GM21360 (cell line): Measurements from ENCODE around the gene GRID1.

Experiments
- ATAC-seq: cut with Tn5 transposase; IDR thresholded peaks from one replicate; pipeline ENCODE4 v1.9.1; 2021; ENCODE audit warnings: mild to moderate bottlenecking, moderate library complexity; ENCODE audit not compliant: unreplicated experiment

The GRID1 gene

DNA sequence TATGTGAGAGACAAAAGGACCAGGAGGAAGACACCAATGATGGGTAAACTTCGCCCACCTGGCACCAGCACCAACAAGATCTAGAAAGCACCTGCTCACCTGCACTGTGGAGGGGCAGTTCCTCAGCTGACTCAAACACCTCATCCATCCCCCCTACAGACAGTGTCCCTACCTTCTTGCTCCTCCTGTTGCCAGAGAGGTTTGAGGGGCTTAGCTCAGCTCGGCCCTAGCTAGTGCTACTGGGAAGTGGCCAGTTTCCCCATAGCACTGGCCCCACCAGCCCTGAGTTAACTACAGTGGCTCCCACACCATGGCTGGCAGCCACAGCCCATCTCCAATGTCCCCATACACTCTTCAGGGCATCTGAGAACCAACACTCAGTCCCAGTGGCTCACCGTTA, 70.8 kb downstream of the GRID1 start:
- ATAC-seq = no peak

DNA sequence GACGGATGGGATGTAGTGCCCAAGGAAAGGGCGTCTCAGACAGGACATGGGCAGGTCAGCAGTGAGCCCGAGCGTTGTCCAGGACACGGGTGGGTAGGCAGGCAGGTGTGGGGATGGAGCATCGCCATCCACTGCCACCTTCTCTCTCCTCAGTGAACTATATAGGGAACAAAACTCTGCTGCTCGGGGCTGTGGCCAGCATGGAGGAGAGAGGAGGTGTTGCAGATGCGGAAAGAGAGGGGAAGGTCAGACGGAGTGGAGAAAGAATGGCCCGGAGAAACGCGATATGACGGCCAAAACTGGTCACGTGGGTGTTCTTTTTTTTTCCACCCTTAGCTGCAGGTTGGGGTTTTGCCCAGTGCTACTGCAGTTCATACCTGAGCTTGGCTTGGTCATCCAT, 71.2 kb downstream of the GRID1 start:
- no peak for ATAC-seq

DNA sequence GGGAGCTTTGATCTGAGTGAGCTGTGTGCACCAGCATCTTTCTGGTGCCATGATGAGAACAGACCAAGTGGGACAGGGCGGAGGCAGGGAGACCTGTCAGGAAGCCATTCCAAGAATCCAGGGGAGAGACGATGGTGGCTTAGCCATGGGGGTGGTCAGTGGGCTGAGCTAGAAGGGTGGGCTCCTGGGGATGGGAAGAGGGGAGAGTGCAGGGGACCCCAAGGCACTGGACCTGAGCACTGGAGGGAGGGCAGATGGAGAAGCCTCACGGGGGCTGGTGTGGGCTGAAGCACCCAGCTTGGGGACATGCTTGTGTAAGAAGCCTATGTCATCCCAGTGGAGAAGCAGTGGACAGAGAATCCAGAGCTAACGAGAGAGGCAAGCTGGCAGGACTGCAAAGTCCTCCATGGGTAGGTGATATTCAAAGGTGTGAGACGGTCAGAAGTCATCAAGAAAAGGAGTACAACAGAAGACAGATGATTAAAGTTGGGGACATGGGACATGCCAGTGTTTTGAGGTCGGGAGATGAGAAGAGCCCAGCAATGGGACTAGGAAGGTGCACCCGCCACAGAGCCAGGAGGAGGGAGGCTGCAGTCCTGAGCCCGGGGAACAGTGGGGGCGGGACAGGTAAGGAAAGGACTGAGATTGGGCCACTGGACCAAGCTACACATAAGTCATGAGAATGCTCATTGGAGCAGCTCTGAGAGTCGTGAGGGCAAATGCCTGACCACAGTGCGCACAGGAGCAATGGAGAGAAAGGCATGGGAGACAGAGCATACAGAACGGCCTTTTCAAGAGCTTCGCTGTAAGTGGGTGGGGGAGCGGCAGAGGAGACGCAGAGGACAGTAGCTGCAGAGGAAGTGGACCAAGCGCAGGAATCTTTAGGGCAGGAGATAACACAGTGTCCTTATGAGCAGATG, 72.0 kb downstream of the GRID1 start:
- ATAC-seq = no peak

DNA sequence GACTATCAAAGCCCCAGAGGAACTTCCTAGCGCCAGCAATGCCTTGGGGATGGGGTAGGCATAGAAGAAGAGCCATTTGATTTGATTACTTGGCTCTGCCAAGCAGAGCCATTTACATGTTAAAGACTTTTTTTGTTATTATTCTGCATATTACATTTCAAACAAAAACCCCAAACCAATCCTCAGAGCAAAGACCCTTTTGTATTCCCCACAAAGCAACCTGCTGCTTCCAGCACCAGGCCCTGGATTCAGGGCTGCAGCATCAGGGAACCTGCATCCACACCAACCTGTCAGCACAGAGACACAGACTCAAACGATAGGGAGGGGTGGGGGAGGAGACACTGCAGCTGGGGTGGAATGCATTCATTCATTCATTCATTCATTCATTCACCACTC, 73.2 kb downstream of the GRID1 start:
- no peak for ATAC-seq

DNA sequence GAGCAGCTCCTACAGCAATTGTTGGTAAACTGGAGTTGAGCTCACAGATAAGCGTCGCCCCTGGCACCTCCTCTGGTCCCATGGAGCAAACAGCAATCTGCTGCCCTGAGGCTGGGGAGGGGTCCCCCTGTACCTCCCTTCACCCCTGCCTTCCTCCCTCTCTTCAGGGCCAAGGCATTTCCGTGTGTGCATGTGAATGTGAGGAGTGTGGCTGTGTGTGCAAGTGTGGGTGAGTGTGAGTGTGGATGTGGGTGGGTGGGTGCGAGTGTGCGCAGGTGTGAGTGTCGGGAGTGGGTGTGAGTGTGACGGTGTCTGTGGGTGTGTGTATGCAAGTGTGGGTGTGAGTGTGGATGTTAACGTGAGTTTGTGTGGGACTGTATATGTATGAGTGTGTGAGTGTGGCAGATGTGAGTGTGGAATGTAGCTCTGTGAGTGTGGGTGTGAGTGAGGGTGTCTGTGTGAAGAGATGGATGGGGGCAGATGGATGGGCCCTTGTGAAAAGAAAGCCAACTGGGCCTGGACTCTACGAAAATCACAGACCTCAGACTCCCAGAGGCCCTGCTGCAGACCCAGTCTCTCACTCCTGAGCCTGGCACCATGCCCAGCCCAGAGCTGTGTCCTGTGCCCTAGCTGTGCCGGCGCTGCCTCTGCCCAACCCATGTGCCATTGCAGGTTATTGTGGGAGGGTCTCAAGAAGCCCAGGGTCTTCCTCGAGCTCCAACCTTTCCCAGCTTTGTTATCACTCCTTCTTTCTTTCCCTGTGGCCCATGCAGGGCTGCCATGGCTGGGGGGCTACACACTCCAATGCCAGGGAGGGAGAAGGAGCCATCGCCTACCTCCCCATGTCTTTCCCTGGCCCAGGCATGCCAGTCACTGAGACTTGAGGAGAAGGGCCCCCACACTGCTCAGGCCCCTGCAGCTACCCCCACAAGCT, 73.9 kb downstream of the GRID1 start:
- ATAC-seq = no peak

DNA sequence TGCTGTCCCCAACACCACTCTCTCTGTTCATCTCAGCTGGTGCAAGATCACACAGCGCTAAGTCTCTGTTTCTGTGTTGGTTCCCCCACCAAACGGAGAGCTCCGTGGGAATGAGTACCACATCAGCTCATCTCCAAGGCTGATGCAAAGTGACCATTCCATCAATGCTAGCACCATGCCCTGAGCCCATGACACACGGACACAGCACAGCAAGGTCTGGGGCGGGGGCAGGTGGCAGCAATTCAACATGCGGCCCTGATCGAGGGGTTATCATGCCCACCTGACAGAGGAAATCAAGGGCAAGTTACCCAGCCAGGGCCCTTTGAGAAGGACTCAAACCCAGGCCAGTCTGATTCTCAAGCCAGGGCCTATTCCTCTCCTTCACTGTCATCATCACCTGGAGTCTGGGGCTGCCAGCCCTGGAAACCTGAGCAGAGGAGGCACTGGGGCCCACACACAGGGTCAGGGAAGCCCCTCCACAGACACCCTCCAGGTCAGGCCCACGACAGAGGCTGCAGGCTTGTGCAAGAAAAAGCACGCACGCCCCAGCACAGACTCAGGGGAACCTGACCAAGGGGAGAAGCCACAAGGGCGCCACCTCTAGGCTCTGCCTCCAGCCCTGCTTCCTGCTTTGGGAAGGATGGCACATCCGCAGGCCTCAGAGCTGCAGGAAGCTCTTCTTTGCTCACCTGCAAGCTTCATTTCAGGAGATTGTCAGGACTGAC, 74.8 kb downstream of the GRID1 start:
- no peak for ATAC-seq

DNA sequence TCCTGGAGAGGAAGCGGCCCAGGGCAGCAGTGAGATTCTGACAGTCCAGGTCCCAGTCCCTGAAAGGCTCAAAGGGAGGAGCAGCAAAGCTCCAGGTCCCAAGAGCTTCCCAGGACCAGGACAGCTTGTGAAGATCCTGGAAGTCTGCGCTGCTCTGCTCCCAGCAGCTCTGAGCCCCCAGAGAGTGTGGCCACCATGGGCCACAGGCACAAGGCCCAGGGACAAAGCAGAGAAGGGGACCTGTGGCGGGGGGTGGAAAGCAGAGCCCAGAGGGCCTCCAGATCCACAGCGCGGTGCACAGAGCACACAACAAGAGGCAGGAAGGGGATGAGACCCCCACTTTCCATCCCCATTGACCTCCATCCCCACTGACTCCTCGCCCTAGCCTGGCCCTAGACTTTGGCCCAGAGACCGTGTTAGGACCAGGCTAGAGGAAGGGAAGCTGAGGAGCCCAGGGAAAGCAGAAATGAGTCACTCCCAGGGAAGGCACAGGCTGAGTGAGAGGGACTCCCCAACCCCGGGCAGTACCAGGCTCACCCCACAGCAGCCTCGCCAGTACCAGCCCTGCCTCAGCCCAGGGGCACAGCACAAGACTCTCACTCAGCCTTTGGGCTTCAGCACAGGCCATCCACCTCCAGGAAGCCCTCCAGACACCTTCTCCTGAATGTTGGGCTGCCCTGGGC, 75.5 kb downstream of the GRID1 start:
- ATAC-seq = no peak

DNA sequence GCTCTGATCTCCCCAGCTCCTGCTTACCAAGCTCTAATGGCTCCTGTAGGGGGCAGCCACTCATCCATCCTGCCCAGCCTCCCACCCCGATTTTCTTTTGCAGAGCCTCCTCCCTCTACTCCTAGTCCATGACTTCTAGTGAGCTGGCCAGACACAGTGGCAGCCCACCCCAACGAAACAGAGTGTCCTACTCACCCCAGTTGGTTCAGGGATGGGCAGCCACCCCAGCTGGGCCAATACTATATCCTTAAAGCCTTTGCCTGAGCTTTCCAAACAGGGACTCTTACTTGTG, 77.1 kb downstream of the GRID1 start:
- ATAC-seq = no peak

DNA sequence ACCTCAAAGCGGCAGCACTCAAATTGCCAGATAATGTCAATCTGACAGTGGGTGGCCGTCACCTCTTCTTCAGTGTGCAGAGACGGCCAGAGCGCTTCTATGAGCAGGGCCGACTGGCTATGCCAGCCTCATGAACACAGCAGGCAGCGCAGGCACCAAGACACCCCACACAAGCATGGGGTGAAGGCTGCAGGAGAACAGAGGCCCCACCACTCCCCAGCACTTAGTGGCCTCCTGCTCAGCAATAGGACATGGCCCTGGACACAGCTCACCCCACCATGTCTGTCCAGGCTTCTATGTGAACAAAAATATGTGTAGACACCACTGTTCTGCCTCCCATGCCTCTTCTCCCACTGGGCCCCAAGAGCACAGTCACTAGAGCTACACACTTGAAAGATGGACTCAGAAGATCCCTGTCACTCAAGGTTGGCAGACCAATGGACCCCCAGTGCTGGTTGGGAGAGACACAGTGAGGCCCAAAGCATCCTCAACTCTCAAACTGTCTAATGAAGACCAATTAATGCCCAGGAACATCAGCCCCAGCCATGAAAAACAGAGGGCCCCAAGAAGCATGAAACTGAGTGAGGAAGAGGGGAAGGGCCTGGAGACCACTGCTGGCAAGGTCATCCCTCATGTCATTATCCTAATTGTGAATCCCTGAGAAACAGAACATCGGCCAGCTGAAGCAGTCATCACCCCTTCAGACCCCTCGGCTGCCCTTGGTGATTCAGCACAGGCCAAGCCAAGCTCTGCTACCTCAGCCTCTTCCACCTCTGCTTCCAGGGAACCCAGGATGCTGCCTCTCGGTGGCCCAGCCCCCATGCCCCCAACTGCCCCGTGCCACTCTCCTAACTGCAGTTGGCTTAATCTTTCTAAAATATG, 77.7 kb downstream of the GRID1 start:
- no peak for ATAC-seq

DNA sequence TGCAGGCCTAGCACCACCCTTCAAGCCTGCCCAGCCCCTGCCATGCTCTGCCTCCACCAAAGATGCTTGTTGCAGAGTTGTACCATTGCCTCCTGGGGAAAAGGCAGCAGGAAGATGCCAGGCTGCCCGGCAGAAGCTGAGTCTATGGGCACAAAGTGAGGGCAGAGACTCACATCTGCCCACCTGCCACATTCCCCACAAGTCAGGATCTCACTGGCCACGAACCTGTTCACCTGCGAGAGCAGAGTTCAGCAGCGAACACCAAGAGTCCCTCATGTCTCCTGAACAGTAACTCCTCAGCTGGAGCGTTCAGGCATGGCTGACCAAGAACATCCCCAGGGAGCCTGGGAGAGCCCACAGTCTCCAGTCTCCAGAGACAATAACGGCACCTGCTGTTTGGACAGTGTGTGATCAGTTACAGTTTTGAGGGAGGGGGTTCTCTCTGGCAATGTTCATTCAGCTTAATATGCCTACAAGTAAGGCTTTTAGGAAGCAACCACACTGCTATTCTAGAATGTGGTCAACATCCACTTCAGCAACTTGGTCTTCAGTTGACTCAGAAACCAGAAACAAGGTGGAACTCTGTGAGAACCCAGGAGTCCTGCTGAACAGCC, 78.5 kb downstream of the GRID1 start:
- no peak for ATAC-seq

DNA sequence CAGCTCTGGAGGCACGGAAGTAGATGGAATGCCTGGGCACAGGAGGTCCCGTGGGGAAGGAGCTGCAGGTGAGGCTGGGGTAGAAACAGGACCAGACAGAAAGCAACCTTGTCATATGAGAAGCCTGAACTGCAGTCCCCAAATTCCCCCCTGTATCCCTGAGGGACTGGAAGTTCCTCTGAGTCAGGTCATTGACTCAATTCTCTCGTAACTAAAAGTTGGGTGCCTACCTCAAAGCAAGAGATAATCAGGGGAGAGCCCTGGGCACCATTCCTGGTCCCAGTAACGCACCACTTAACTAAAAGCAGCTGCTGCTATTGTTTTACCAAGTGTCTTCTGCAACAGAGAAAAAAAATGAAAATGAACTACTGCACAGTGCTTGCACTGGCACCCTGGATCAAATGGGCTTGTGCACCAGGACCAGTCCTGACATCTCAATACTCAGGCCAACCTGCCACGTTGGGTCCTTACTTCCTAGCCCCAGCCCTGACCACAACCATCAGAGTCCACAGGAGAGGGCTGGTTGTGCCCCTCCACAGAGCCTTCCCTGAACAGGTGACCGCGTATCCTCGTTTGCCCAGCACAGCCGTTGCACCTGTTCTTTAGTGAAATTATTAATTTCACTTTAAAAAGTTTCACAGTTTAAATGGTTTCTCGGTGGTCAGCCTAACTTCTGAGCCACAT, 79.3 kb downstream of the GRID1 start:
- ATAC-seq = no peak

DNA sequence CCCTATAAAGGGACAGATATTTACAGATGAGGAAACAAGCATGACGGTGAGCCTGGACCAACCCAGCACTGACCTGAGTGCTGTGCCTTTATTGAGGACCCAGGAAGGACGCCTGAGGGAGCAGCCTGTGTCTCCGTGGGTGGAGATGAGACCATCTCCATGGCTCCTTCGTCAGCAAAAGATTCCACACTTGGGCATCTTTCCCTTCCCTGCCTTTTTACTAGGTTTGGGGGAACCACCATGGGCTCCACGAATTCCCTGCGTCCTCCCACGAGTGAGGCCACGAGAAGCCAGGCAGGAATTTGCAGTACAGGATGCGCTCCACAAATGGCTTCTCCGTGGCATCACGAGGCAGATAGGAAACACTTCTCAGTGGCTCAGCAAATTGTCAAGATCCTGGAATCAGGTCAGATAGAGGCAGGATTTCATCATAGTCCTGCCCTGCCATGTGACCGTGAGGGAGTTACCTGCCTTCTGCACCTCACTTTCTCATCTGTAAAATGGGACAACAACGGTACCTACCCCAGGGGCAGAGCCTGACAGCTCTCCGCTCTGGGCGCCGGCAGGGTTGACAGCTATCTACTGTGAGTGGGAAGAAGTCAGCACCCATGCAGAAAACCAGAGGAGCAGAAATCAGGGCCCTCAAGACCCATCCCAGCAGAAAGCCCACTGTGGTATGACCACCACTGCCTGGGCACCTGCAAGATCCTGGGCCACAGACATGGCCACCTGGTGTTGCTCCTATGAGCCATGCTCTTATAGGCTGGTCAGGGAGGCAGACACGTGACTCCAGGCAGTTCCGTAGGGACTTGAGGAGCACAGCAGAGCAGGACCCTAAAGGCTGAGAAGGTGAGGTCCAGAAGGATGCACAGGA, 80.1 kb downstream of the GRID1 start:
- ATAC-seq = no peak

DNA sequence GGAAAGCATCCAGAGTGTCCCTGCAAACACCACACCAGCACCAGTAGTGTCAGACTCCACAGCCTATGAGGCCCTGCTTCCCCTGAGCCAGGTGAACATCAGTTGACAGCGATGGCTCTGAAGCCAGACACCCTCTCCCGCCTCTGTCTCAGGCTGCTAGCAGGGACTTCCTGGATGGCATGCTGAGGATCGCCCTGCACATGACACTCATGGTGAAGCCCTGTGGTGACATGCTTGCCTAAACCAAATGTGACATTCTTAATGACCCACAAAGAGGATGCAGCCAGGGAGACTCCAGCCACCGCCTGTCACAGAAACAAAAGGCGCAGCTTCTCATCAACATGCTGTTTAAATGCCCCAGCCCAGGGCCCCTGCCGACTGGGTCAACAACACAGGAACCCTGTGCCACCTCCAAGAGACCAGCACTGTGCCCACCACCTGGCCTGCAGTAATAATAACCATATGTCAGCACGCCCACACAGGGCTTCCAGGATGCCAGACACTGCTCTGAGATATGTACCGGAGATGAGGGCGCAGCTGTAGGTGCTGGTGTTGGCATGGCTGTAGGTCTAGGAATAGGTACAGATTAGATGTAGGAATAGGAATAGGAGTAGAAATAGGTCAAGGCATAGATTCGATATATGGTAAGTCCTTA, 81.3 kb downstream of the GRID1 start:
- no peak for ATAC-seq

DNA sequence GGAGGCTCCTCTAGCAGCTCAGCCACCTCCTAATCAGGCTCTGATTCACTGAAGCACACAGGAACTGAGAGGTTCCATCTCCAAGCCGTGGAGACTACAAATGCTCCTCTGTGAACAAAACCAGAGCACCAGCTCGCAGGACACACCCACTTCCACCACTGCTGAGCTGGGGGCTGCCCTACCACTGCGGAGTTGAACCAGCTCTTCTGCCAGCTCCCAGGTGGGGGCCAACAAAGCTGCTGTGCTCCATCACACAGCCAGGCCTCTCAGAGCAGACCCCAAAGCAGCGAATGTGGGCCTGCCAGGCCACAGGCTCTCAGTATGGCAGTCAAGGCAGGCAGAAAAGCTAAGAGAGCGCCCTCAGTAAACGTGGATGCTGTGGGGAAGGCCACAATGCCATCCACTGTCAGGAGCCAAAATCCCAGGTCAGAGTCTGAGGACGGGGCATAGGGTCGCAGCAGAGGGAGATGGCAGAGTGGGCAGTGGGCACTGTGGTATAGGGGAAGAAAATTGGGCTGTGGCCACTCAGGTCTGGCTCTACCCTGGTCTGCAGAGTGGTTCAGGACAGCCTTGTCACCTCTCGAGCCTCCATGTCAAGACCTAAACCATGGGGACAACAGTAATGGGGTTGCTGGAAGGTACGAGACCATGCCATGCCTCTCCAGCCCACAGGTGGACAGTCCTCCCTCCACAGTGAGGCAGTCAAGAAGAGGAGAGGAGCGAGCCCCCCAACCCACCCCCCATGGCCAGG, 82.1 kb downstream of the GRID1 start:
- no peak for ATAC-seq

DNA sequence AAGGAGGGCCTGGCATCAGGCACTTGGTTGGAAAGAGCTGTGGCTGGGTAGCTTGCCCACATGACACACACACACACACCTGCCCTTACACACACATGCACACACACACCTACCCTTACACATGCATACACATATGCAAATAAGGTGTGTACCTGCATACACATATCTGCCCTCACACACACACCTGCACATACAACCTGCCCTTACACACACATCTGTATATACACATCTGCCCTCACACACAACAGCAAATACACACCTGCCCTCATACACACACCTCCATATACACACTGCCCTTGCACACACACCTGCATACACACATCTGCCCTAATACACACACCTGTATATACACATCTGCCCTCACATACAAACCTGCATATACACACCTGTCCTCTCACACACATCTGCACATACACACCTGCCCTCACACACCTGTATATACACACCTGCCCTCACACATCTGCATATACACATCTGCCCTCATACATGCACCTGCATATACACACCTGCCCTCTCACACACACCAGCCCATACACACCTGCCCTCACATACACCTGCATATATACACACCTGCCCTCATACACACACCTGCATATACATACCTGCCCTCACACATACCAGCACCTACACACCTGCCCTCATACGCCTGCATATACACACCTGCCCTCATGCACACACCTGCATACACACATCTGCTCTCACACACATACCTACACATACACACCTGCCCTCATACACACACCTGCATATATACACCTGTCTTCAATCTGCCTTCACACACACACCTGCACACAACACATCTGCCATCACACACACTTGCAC, 82.9 kb downstream of the GRID1 start:
- no peak for ATAC-seq
